HepG2 (cell line): ENCODE measurements around the gene AK3. TPM values are rescaled to one million over a fixed set of nuclear protein-coding genes. Genes with fewer than 3 reads are reported as not detected.

Experiments
- ATAC-seq: fragments of 200-7000 bp; cut with Tn5 transposase; 3 replicates; pipeline ENCODE4 v1.9.1; 2020; ENCODE audit warnings: mild to moderate bottlenecking, moderate library complexity
- BruUV-seq: library from RNA; stranded (reverse); fragments of 400-500 nt; replicated peaks from 2 replicates; lab custom pipeline; 2021; lab: Mats Ljungman, UMichigan
- CTCF ChIA-PET: fragments of 300-600 bp; formaldehyde crosslinking; extraction: SDS; loops from one replicate; lab custom pipeline; 2021; ENCODE audit warnings: low total read pairs, inconsistent platforms, low intra/inter-chr PET ratio; lab: Yijun Ruan, JAX
- POLR2A ChIA-PET: fragments of 350-600 bp; sonication (Branson Sonifier 250); formaldehyde crosslinking; loops from one replicate; lab custom pipeline; 2020; ENCODE audit warnings: antibody characterized with exemption, inconsistent platforms; lab: Yijun Ruan, JAX
- DNase-seq: peaks from one replicate; pipeline ENCODE4 v3.0.0-alpha.2; 2015; ENCODE audit warnings: low spot score
- FAIRE-seq: peaks from 3 replicates; lab custom pipeline; 2011; peaks lifted over from hg19 to GRCh38; lab: Jason Lieb, UNC
- H2AFZ ChIP-seq: one replicate; pipeline ENCODE4 v1.6.1; 2011; ENCODE audit warnings: low read length, inconsistent platforms
- H3K27ac ChIP-seq: fragments of 300-600 bp; 3 replicates; pipeline ENCODE4 v1.8.0; 2011; ENCODE audit warnings: mixed run types, mild to moderate bottlenecking, mixed read lengths, low read length, inconsistent platforms; ENCODE audit not compliant: insufficient read depth; ENCODE audit errors: extremely low read length
- H3K27me3 ChIP-seq, 2 experiments: fragments of 200-600 bp in 1 of 2; 2 replicates in 1 of 2; 3 replicates in 1 of 2; pipeline versions ENCODE4 v1.6.0 to v1.8.0; 2011; ENCODE audit warnings: low read length in 2 of 2, mild to moderate bottlenecking in 2 of 2, moderate library complexity in 2 of 2, inconsistent platforms in 1 of 2; ENCODE audit not compliant: insufficient read depth in 2 of 2, control insufficient read depth in 1 of 2
- H3K36me3 ChIP-seq, 2 experiments: fragments of 200-600 bp in 1 of 2; replicated peaks in 1 of 2; 2 replicates in 1 of 2; 3 replicates in 1 of 2; pipeline versions ENCODE4 v1.5.1 to v1.8.0; 2011; ENCODE audit warnings: low read length in 2 of 2, inconsistent platforms in 1 of 2; ENCODE audit not compliant: insufficient read depth in 2 of 2, control insufficient read depth in 1 of 2
- H3K4me1 ChIP-seq: 2 replicates; pipeline ENCODE4 v1.5.1; 2012; ENCODE audit warnings: low read length, inconsistent platforms; ENCODE audit not compliant: insufficient read depth
- H3K4me2 ChIP-seq: 2 replicates; pipeline ENCODE4 v1.6.0; 2011; ENCODE audit warnings: low read depth, low read length, inconsistent platforms
- H3K4me3 ChIP-seq, 3 experiments: fragments of 200-600 bp in 1 of 3; sonication (generic), shearing (Covaris generic) in 1 of 3; replicated peaks in 1 of 3; 2 replicates each; pipeline ENCODE4 v1.5.1; 2011 to 2016; ENCODE audit warnings: low read length in 3 of 3, inconsistent platforms in 2 of 3, low read depth in 2 of 3, mild to moderate bottlenecking in 2 of 3, control low read depth in 1 of 3, mixed read lengths in 1 of 3; ENCODE audit not compliant: insufficient read depth in 1 of 3
- H3K79me2 ChIP-seq: one replicate; pipeline ENCODE4 v1.6.1; 2011; ENCODE audit warnings: low read length, inconsistent platforms; ENCODE audit not compliant: insufficient read depth
- H3K9ac ChIP-seq: 2 replicates; pipeline ENCODE4 v1.6.0; 2011; ENCODE audit warnings: mild to moderate bottlenecking, low read depth, low read length, inconsistent platforms; ENCODE audit not compliant: insufficient read depth
- H3K9me3 ChIP-seq: 2 replicates; pipeline ENCODE4 v1.5.1; 2012; ENCODE audit warnings: mild to moderate bottlenecking, low read length
- H4K20me1 ChIP-seq: 2 replicates; pipeline ENCODE4 v1.6.0; 2011; ENCODE audit warnings: inconsistent platforms, mild to moderate bottlenecking, low read length, moderate library complexity; ENCODE audit not compliant: insufficient read depth
- DRAP1 ChIP-seq: IDR thresholded peaks from 2 replicates; pipeline ENCODE4 v1.6.1; 2016; ENCODE audit warnings: missing genetic modification reagents, missing compliant biosample characterization
- KAT8 ChIP-seq: IDR thresholded peaks from 2 replicates; pipeline ENCODE4 v1.6.1; 2016; ENCODE audit warnings: missing genetic modification reagents, missing compliant biosample characterization
- KDM2A ChIP-seq: sonication (generic); formaldehyde crosslinking; IDR thresholded peaks from 2 replicates; pipeline ENCODE4 v1.4.0; 2020; ENCODE audit warnings: low read depth, missing genetic modification reagents, borderline replicate concordance
- LBX2 ChIP-seq: sonication (generic); formaldehyde crosslinking; IDR thresholded peaks from 2 replicates; pipeline ENCODE4 v1.5.0; 2020; ENCODE audit warnings: missing genetic modification reagents, mild to moderate bottlenecking, borderline replicate concordance
- POLR2G ChIP-seq: fragments of 200-400 bp; formaldehyde crosslinking; IDR thresholded peaks from 2 replicates; pipeline ENCODE4 v1.6.1; 2018; ENCODE audit warnings: mild to moderate bottlenecking, low read depth, low read length, moderate library complexity
- ZBTB7A ChIP-seq: sonication (generic); formaldehyde crosslinking; IDR thresholded peaks from 2 replicates; pipeline ENCODE4 v1.8.0; 2022; ENCODE audit warnings: mild to moderate bottlenecking, missing genetic modification reagents
- ZNF251 ChIP-seq: sonication (generic); formaldehyde crosslinking; IDR thresholded peaks from 2 replicates; pipeline ENCODE4 v1.9.0; 2021; ENCODE audit warnings: mild to moderate bottlenecking, missing genetic modification reagents
- ZNF296 ChIP-seq: sonication (generic); formaldehyde crosslinking; conservative IDR thresholded peaks from 2 replicates; pipeline ENCODE4 v1.5.0; 2020; ENCODE audit warnings: mild to moderate bottlenecking, missing genetic modification reagents
- ZNF576 ChIP-seq: sonication (generic); formaldehyde crosslinking; IDR thresholded peaks from 2 replicates; pipeline ENCODE4 v1.4.0; 2020; ENCODE audit warnings: mild to moderate bottlenecking, missing genetic modification reagents
- ZNF646 ChIP-seq: sonication (generic); formaldehyde crosslinking; IDR thresholded peaks from 2 replicates; pipeline ENCODE4 v1.9.0; 2021; ENCODE audit warnings: mild to moderate bottlenecking, missing genetic modification reagents
- ZSCAN30 ChIP-seq: sonication (generic); formaldehyde crosslinking; IDR thresholded peaks from 2 replicates; pipeline ENCODE4 v1.5.0; 2020; ENCODE audit warnings: mild to moderate bottlenecking, missing genetic modification reagents
- WGBS: methylation state at CpG from one replicate; pipeline ENCODE4 v1.1.6; 2017; ENCODE audit warnings: low lambda C conversion rate; 5-methylcytosine and 5-hydroxymethylcytosine counted together
- in situ Hi-C: cut with HindIII; loops from 2 replicates; pipeline ENCODE4 v1.10.0; 2017; ENCODE audit warnings: low pct_unique_long_range_greater_than_20kb; ENCODE audit not compliant: extremely low pct_ligation_motif_present
- intact Hi-C: fragments of 100-400 bp; cut with micrococcal nuclease; formaldehyde crosslinking; loops from one replicate; pipeline ENCODE4 v1.10.0; 2022; ENCODE audit not compliant: unreplicated experiment
- polyA plus RNA-seq, 8 experiments: library from polyadenylated mRNA; depleted of rRNA in 3 of 8; stranded (reverse) in 7 of 8; unstranded in 1 of 8; fragments of >200 nt; fragmentation: Illumina TruSeq in 4 of 8; extraction: Trizol in 4 of 8; gene quantifications; 2 replicates each; pipeline versions ENCODE4 v1.2.1 to v1.2.3, GENCODE V29; 2011 to 2016; ENCODE audit warnings: low read depth in 4 of 8, missing spikeins in 1 of 8, mixed read lengths in 1 of 8; ENCODE audit not compliant: insufficient read depth in 1 of 8
- total RNA-seq, 5 experiments: library from RNA; depleted of rRNA; stranded (reverse); fragments of >200 nt; fragmentation: Illumina TruSeq; extraction: Trizol; gene quantifications; 2 replicates each; pipeline ENCODE4 v1.2.3, GENCODE V29; 2016; ENCODE audit warnings: low read depth in 1 of 5

Gene AK3
- total and polyA plus RNA-seq, 2 of the 13 experiments (the other 11 are each of a cell fraction or from before 2014, with no cell fraction given) = 76.8 to 109 TPM

- ChIA-PET CTCF (no interaction called here), POLR2A (no interaction called here)
- WGBS = 0% methylated on average over 2 of the region's 2 CpGs
- no peak for DNase-seq
- H3K27me3 ChIP-seq = no peaks in the 10 kb centered on the region; a peak in 1 of 5 replicates
- ATAC-seq = no peak
- H3K9ac ChIP-seq = no peak overlapping the region
- no peak overlapping the region for H3K4me2 ChIP-seq
- no peak for FAIRE-seq
- in situ Hi-C loops (no loop called here), intact Hi-C loops (no loop called here)
- no peak for TF ChIP-seq KAT8 (CRISPR knock-in tag)
- no peak for TF ChIP-seq ZNF646 (CRISPR knock-in tag)
- TF ChIP-seq KDM2A (CRISPR knock-in tag) = no peak
- TF ChIP-seq ZNF576 = no peak
- no peak for TF ChIP-seq POLR2G
- TF ChIP-seq LBX2 (CRISPR knock-in tag) = no peak
- TF ChIP-seq ZNF251 (CRISPR knock-in tag) = no peak
- no peak for TF ChIP-seq ZNF296 (CRISPR knock-in tag)
- no peak for TF ChIP-seq ZBTB7A
- no peak for TF ChIP-seq DRAP1 (CRISPR knock-in tag)
- TF ChIP-seq ZSCAN30 (CRISPR knock-in tag) = no peak
- no TSS peak for BruUV-seq
- H4K20me1 ChIP-seq = no peaks in the 10 kb centered on the region
- no peak overlapping the region for H2AFZ ChIP-seq
- peaks cover 5% of the 10 kb centered on the region; the same call in 1 of the 2 replicates for H3K4me1 ChIP-seq
- H3K27ac ChIP-seq = no peak overlapping the region
- H3K36me3 ChIP-seq = no peaks in the 10 kb centered on the region
- H3K79me2 ChIP-seq = no peaks in the 10 kb centered on the region
- no peak overlapping the region for H3K4me3 ChIP-seq
- H3K9me3 ChIP-seq = no peaks in the 10 kb centered on the region
Measured at GRCh38 chr9:4781408-4781807, 40.4 kb upstream of the AK3 start.
